DLD1 (cell line): Measurements from ENCODE around the gene TXNDC12.

Source experiments
- in situ Hi-C: cut with HindIII; loops from 2 replicates; pipeline ENCODE4 v1.10.0; 2017; ENCODE audit warnings: low sequenced_read_pairs

Gene TXNDC12

DNA sequence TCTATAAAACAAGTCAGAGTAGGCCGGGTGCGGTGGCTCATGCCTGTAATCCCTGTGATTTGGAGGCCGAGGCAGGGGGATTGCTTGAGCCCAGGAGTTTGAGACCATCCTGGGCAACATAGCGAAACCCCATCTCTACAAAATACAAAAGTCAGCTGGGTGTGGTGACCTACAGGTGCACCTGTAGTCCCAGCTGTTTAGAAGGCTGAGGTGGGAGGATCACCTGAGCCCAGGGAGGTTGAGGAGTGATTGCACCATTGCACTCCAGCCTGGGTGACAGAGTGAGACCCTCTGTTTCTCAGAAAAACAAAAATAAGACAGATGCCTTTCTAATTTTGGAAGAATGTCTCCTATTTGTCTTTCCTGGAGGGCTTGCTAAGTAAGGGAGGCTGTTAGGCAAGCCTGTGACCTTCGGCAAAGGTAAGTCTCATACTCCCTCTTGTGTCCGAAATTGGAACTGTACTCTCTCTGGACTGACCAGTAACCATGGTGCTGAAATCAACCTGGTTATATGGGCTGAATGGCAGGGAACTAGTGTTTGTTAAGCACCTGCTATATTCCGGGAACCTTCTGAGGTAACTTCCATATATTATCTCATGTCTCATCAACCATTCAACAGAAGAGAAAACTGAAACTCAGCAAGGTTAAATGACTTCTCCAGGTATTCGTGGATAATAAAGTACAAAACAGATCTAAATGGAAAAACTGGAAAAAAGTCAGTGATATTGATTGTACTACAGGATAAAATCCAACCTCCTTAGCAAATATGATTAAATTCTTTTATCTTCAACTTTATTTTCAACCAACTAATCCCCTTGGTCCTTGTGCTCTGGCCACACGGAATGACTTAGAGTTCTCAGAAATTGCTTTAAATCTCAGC lies 52.7 kb downstream of the TXNDC12 start:
- in situ Hi-C loops: no loop called here

DNA sequence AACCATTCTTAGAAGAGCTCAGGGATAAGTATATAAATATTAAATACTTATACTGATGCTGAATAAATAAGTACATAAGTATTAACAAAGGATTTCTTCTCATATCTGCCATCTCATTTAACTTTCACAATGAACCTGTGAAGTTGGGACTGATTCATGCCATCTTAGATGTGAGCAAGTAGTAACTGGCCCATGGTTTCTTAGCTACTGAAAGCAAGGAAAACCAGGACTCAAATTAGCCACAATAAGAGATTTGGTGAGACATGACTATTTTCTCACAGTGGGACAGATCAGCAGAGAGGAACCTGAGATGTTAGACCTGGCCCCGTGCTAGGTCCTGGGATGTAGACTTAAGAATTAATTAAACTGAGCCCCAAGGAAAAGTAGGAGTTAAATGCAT lies 56.3 kb downstream of the TXNDC12 start:
- in situ Hi-C loops: no loop called here

DNA sequence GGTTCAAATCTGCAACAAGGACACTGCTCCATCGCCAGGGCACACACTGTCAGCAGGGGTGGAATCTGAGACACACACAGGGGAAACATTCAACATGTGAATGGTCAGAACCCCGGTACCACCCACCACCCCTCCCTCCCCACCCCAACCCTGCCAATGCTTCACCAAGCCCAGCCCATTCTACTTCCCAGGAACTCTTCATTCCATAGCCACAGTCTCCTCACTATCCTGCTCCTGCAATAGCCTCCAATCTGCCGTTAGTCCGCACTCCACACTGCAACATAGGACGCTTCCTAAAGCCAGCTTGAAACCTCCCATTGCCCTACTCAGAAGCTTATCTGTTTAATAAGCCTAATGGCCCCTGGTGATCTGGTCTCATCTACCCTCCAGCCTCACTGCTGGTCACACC lies 57.0 kb downstream of the TXNDC12 start:
- in situ Hi-C loops: no loop called here

DNA sequence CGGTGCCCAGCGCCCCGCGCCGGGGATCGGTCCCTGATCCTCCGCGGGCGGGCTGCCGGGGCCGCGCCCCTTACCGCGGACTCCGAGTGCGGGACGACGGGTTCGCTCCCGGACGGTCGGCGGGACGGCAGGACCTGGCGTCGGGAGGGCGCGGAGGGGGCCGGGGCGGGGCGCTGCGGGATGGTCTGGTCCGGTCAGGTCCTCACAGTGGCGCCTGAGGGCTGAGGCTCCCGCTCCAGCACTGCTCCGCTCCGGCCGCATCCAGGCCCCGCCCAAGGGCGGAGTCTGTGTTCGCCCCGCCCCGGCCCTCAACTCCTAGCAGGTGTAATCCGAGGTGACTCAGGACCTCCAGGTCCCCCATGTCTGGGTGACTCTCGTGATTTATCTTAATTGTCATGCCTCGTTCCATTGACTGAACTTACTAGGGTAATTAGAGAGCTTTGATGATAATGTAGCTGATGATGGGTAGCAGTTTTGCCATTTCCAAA lies 64.5 kb downstream of the TXNDC12 start, which contains the start of gene RAB3B:
RAB3B (minus strand) TSS at position 223 of the 488 bp plus-strand sequence. CDS start 13,583 bp downstream, outside the sequence.
- in situ Hi-C loops: no loop called here

DNA sequence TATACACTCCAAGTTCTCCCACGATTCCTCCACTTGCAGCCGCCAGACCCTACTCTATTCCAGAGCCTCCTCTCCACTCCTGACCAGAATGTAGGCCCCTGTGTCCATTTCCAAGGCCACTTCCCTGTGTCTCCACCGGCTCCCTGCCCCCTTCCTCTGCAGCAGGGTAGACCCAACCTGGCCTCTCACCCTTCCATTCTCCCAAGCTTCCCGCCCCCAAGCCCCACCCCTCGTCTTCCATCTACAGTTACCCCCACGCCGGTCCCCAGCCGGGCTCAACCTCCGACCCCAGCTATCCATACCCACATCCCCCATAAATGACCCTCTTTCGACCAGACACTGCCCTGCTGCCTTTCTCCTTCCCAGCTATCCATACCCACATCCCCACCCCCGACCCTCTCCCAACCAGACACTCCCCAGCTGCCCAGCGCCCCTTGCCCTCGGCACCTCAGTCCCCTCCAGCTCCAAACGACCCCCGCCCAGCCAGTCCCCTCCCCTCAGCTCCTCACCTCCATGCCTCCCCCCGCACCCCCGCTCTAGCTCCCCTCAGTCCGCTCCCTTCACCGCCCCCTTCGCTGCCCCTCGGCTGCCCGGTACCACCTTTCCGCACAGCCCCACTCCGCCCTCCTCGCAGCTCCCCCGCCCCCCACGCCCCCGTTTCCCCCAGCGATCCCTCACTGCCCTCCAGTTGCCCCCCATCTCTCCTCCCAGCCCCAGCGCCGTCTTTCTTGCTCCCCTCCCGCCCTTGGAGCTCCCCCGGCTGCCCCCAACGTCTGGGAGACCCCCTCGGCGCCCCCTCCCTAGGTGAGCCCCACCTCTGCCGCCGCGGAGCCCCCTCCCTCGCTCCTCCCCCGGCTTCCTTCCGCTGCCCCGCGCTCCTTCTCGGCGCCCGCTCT lies 65.2 kb downstream of the TXNDC12 start:
- in situ Hi-C loops: no loop called here

DNA sequence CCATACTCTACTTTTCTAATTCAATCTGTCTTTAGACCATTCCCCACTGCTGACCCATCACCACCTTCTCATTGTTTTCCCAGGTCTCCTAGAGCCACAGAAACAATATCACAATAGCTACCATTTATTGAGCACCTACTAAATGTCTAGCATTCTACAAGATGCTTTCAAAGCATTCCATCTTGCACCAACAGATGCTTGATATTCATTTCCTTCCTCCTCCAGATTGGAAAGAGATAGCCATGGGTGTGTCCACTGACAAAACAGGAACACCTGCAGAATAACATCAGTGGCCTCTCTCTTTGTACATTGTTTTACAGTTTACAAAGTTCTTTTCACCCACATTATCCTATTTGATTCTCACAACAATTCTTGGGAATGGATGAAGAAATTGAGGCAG lies 66.7 kb downstream of the TXNDC12 start:
- in situ Hi-C loops: no loop called here

DNA sequence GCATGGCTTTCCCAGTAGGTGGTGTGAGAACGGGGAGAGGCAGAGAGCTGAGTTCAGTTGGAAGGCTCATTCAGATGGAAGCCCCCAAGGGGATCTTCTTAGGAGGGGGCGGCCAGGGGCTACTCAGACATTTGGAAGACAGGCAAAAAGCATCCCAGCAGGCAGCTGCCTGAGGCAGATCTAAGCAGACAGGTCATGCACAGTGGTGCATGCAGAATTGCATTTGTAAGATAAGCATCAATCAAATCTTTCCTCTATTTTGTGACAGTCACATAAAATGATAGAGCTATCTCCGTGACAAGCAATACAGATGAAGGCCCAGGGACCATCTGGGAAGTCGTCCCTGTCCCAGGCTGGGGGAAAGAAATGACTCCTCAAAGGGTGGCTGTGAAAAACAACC lies 68.3 kb downstream of the TXNDC12 start:
- in situ Hi-C loops: no loop called here

DNA sequence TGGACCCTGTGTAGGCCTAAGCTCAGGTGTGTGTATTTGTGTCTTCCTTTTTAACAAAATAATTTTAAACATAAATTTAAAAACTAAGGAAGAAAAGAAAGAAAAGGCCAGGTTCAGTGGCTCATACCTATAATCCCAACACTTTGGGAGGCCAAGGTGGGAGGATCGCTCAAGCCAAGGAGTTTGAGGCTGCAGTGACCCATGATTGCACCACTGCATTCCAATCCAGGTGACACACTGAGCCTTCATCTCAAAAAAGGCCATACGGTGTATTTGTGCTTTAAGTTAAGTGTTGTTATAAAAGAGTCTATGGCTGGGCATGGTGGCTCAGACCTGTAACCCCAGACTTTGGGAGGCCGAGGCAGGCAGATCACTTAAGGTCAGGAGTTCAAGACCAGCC lies 72.8 kb downstream of the TXNDC12 start:
- in situ Hi-C loops: no loop called here

DNA sequence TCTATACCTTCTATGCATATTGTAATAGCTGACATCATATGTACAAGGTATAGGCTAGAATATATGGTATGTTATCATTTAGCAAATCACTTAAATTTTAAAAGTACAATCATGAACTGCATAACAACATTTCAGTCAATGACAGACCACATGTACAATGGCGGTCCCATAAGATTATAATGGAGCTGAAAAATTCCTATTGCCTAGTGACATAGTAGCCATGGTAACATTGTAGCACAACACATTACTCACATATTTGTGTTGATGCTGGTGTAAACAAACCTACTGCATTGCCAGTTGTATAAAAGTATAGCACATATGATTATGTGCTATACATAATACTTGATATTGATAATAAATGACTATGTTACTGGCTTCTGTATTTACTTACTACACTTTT lies 73.4 kb downstream of the TXNDC12 start:
- in situ Hi-C loops: no loop called here

DNA sequence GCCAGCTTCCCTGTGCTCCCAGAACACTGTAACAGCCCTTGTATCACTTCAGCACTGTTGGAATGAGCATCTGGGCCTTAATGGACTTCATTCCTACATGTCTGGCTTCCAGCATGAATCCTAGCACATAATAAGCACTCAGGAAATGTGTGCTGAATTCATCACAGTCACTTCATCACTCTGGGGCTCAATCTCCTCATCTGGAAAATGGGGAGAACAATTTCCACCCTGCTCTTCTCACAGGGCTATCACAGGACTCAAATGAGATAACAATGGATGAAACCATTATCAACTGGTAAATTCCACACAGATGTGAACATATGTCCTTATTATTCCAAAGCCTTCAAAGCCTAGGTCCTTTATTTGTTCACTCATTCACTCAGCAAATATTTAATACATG lies 76.9 kb downstream of the TXNDC12 start:
- in situ Hi-C loops: no loop called here

DNA sequence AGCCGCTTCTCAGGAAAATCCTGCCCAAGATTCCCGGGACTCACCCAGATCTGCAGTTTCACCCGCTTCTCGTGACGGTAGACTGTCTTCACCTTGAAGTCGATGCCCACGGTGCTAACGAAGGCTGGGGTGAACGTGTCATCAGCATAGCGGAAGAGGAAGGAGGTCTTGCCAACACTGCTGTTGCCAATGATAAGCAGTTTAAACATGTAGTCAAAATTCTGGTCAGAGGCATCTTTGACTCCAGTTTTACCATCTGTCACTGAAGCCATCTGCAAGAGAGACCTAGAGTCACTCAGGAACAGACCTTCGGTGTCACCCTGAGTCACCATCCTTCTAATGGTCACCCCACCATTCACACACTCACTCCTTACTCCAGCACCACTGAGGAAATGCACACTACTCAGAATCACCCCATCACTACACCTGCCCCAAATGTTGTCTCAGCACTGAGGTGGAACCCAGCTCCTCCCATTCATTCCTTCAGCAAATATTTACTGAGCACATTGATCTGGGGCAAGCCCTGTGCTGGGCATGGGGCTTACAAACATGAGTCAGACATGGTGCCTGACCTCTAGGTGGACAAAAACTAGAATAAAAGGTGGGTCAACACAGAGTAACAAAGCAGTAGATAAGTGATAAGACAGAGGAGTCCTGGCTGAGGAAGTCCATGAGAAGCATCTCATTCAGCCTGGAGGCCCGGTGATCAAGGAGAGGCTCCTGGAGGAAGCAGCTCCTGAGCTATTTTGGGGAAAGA lies 78.0 kb downstream of the TXNDC12 start:
- in situ Hi-C loops: no loop called here

DNA sequence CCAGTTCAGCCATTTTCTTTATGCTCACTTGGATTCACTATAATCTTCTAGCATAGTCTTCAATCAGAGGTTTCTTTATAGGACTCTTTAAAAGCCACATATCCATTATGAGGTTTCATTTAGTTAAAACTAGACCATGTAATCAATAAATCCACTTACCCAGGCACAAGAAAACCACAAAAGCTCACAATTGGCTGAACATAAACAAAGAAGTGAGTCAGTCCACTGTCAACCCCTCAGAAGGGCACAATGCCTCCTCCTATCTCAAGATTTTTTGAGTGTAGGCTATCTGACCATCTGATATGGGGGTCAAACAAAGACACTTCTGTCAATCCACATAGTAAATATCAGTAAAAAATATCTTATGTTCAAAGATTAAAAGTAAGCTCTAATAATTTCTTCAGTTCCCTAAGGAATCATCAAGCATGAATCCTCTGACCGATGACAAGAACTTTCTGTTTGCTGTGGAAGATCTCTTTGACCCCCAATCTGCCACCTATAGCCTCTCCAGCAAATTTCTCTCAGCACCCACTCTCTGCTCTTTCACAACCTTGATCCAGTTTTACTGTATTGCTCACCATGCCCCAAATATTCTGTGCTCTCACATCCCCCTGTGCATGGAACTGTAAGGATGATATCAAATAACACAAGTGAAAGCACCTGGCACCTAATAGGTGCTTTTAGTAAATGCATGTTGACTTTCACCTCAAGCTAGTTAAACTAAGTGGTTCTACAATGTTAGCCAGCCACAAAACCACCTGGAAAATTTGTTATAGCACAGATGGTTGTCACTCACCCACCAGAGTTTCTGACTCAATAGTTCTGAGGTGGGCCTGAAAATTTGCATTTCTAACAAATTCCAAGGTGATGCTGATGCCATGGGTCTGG lies 81.2 kb downstream of the TXNDC12 start:
- in situ Hi-C loops: no loop called here
